Measurements from ENCODE around the gene SLC35B2. TPM values are rescaled to one million over a fixed set of nuclear protein-coding genes. Genes with fewer than 3 reads are reported as not detected.

Gene SLC35B2
- total and polyA plus RNA-seq, 2 donors (not counting 1 experiment from before 2014, with no cell fraction given): 88.4 to 89.4 TPM

GRCh38 chr6:44230034-44230675 lies 27.2 kb downstream of the SLC35B2 start:
- H3K9me3 ChIP-seq (ENCODE audit: control insufficient read depth, insufficient read depth, low read depth, low read length): no peaks in the 10 kb centered on the region
- no peak overlapping the region for H3K9ac ChIP-seq (ENCODE audit: insufficient read depth, low read length)
- no peak for DNase-seq (ENCODE audit: low read depth in 2 of 2)
- no peak overlapping the region for H3K4me3 ChIP-seq (replicated peaks in 1 of 4; ENCODE audit: control extremely low read depth in 1 of 4, insufficient read depth in 1 of 4, low read depth in 3 of 4, low read length in 4 of 4)
- peaks cover 13% of the 10 kb centered on the region for H3K4me1 ChIP-seq (ENCODE audit: control insufficient read depth, extremely low read depth, insufficient read depth, low read length)
- peaks cover 6% of the 10 kb centered on the region for H3K36me3 ChIP-seq (ENCODE audit: control insufficient read depth, insufficient read depth, low read length)
- TF ChIP-seq, protein P1, sequence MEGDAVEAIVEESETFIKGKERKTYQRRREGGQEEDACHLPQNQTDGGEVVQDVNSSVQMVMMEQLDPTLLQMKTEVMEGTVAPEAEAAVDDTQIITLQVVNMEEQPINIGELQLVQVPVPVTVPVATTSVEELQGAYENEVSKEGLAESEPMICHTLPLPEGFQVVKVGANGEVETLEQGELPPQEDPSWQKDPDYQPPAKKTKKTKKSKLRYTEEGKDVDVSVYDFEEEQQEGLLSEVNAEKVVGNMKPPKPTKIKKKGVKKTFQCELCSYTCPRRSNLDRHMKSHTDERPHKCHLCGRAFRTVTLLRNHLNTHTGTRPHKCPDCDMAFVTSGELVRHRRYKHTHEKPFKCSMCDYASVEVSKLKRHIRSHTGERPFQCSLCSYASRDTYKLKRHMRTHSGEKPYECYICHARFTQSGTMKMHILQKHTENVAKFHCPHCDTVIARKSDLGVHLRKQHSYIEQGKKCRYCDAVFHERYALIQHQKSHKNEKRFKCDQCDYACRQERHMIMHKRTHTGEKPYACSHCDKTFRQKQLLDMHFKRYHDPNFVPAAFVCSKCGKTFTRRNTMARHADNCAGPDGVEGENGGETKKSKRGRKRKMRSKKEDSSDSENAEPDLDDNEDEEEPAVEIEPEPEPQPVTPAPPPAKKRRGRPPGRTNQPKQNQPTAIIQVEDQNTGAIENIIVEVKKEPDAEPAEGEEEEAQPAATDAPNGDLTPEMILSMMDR (conservative IDR thresholded peaks at IDR 0.05 in 1 of 2, IDR thresholded peaks at IDR 0.05 in 1 of 2; ENCODE audit: low read depth in 1 of 2, low read length in 2 of 2): no peak
- no peak for TF ChIP-seq EZH2 (IDR thresholded peaks at IDR 0.05; ENCODE audit: low read length, missing control alignments)
- H2AFZ ChIP-seq (ENCODE audit: low read length): no peak overlapping the region
- no peak overlapping the region for H3K4me2 ChIP-seq (ENCODE audit: extremely low read depth, insufficient read depth, low read length)
- H3K79me2 ChIP-seq (ENCODE audit: control insufficient read depth, insufficient read depth, low read length): no peaks in the 10 kb centered on the region
- H3K27me3 ChIP-seq (ENCODE audit: control insufficient read depth, insufficient read depth, low read length): no peaks in the 10 kb centered on the region
- no peak overlapping the region for H3K27ac ChIP-seq (ENCODE audit: insufficient read depth, low read length)
- no peaks in the 10 kb centered on the region for H4K20me1 ChIP-seq (ENCODE audit: control insufficient read depth, extremely low read depth, insufficient read depth, low read length)

DNA sequence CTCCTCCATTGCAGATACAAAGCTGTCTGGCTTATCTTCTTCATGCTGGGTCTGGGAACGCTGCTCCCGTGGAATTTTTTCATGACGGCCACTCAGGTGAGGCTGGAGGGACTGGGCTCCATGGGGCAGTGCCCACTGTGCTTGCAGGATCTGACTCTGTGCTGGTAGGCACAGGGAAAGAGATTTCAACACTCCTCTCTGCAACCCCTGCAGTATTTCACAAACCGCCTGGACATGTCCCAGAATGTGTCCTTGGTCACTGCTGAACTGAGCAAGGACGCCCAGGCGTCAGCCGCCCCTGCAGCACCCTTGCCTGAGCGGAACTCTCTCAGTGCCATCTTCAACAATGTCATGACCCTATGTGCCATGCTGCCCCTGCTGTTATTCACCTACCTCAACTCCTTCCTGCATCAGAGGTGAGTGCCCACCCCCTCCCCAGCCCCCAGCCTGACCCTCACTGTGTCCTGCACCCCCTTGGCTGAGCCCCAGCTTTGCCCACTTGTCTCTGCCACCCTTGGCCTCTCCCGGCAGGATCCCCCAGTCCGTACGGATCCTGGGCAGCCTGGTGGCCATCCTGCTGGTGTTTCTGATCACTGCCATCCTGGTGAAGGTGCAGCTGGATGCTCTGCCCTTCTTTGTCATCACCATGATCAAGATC lies 27.8 kb downstream of the SLC35B2 start:
- H3K27ac ChIP-seq (ENCODE audit: insufficient read depth, low read length): no peak overlapping the region
- H3K27me3 ChIP-seq (ENCODE audit: control insufficient read depth, insufficient read depth, low read length): no peaks in the 10 kb centered on the region
- peaks cover 13% of the 10 kb centered on the region for H3K4me1 ChIP-seq (ENCODE audit: control insufficient read depth, extremely low read depth, insufficient read depth, low read length)
- no peak overlapping the region for H3K4me3 ChIP-seq (replicated peaks in 1 of 4; ENCODE audit: control extremely low read depth in 1 of 4, insufficient read depth in 1 of 4, low read depth in 3 of 4, low read length in 4 of 4)
- no peak for DNase-seq (ENCODE audit: low read depth in 2 of 2)
- H4K20me1 ChIP-seq (ENCODE audit: control insufficient read depth, extremely low read depth, insufficient read depth, low read length): no peaks in the 10 kb centered on the region
- no peak for TF ChIP-seq EZH2 (IDR thresholded peaks at IDR 0.05; ENCODE audit: low read length, missing control alignments)
- TF ChIP-seq, protein P1 (conservative IDR thresholded peaks at IDR 0.05 in 1 of 2, IDR thresholded peaks at IDR 0.05 in 1 of 2; ENCODE audit: low read depth in 1 of 2, low read length in 2 of 2): no peak
- no peak overlapping the region for H3K9ac ChIP-seq (ENCODE audit: insufficient read depth, low read length)
- H3K79me2 ChIP-seq (ENCODE audit: control insufficient read depth, insufficient read depth, low read length): peaks cover 4% of the 10 kb centered on the region
- no peak overlapping the region for H2AFZ ChIP-seq (ENCODE audit: low read length)
- H3K4me2 ChIP-seq (ENCODE audit: extremely low read depth, insufficient read depth, low read length): no peak overlapping the region
- peaks cover 6% of the 10 kb centered on the region for H3K36me3 ChIP-seq (ENCODE audit: control insufficient read depth, insufficient read depth, low read length)
- H3K9me3 ChIP-seq (ENCODE audit: control insufficient read depth, insufficient read depth, low read depth, low read length): no peaks in the 10 kb centered on the region

DNA sequence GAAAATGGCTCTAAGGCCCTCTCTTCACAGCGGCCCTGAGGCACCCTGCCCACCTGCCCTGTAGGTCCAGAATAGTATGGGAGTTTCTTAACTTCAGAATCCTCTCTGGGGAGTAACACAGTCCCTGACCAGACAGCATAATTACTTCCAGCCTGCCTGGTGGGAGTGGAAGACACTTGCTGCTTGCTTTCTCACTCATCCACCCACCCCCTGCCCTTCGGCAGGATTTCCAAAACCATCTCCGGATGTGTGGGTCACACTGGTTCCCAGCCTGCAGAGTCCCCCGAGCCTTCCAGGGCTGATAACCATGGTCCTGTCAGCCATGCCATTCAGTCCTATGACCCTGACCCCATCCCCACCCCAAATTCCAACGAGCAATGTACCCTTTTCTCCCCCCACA lies 28.5 kb downstream of the SLC35B2 start:
- Histone ChIP-seq H3K4me1 (ENCODE audit: control insufficient read depth, extremely low read depth, insufficient read depth, low read length) (peaks cover 14% of the 10 kb centered on the region), H3K4me2 (ENCODE audit: extremely low read depth, insufficient read depth, low read length) (no peak overlapping the region), H3K4me3 (replicated peaks in 1 of 4; ENCODE audit: control extremely low read depth in 1 of 4, insufficient read depth in 1 of 4, low read depth in 3 of 4, low read length in 4 of 4) (no peak overlapping the region), H2AFZ (ENCODE audit: low read length) (no peak overlapping the region), H3K79me2 (ENCODE audit: control insufficient read depth, insufficient read depth, low read length) (peaks cover 4% of the 10 kb centered on the region), H3K9me3 (ENCODE audit: control insufficient read depth, insufficient read depth, low read depth, low read length) (no peaks in the 10 kb centered on the region), H3K27ac (ENCODE audit: insufficient read depth, low read length) (no peak overlapping the region), H3K36me3 (ENCODE audit: control insufficient read depth, insufficient read depth, low read length) (peaks cover 6% of the 10 kb centered on the region), H3K9ac (ENCODE audit: insufficient read depth, low read length) (no peak overlapping the region), H4K20me1 (ENCODE audit: control insufficient read depth, extremely low read depth, insufficient read depth, low read length) (no peaks in the 10 kb centered on the region), H3K27me3 (ENCODE audit: control insufficient read depth, insufficient read depth, low read length) (no peaks in the 10 kb centered on the region)
- no peak for DNase-seq (ENCODE audit: low read depth in 2 of 2)
- TF ChIP-seq, protein P1 (conservative IDR thresholded peaks at IDR 0.05 in 1 of 2, IDR thresholded peaks at IDR 0.05 in 1 of 2; ENCODE audit: low read depth in 1 of 2, low read length in 2 of 2): no peak
